ENCODE data around the gene EHMT1.

Gene EHMT1

GRCh38 chr9:137823986-137824771 lies 205.4 kb downstream of the EHMT1 start:
- no peak for TF ChIP-seq CTCF (IDR thresholded peaks at IDR 0.05; ENCODE audit: low read depth, low read length)

GRCh38 chr9:137825324-137825989 lies 206.7 kb downstream of the EHMT1 start:
- no peak overlapping the region for H3K4me3 ChIP-seq (ENCODE audit: low read depth, low read length)
- TF ChIP-seq CTCF (IDR thresholded peaks at IDR 0.05; ENCODE audit: low read depth, low read length): no peak

More at GRCh38 chr9:137823986-137824771, 205.4 kb downstream of the EHMT1 start:
- H3K4me3 ChIP-seq (ENCODE audit: low read depth, low read length): no peak overlapping the region

GRCh38 chr9:137827908-137828526 lies 209.2 kb downstream of the EHMT1 start:
- no peak overlapping the region for H3K4me3 ChIP-seq (ENCODE audit: low read depth, low read length)
- no peak for TF ChIP-seq CTCF (IDR thresholded peaks at IDR 0.05; ENCODE audit: low read depth, low read length)

- no peak overlapping the region for H3K4me3 ChIP-seq (ENCODE audit: low read depth, low read length)
- TF ChIP-seq CTCF (IDR thresholded peaks at IDR 0.05; ENCODE audit: low read depth, low read length): no peak
Observed at GRCh38 chr9:137828527-137829259, 209.9 kb downstream of the EHMT1 start.

- TF ChIP-seq CTCF (IDR thresholded peaks at IDR 0.05; ENCODE audit: low read depth, low read length): no peak
- no peak overlapping the region for H3K4me3 ChIP-seq (ENCODE audit: low read depth, low read length)
Observed at GRCh38 chr9:137829260-137829996, 210.6 kb downstream of the EHMT1 start.

GRCh38 chr9:137832191-137832700 lies 213.4 kb downstream of the EHMT1 start:
- no peak for TF ChIP-seq CTCF (IDR thresholded peaks at IDR 0.05; ENCODE audit: low read depth, low read length)
- H3K4me3 ChIP-seq (ENCODE audit: low read depth, low read length): no peak overlapping the region
